GM12891 (cell line): Measurements from ENCODE around the gene MBNL2.

ENCODE experiments used
- POLR2A ChIP-seq: IDR thresholded peaks from 2 replicates; pipeline ENCODE4 v1.6.1; 2011; ENCODE audit warnings: low read depth, low read length, control low read depth
- POLR2AphosphoS5 ChIP-seq: IDR thresholded peaks from 2 replicates; pipeline ENCODE4 v1.6.1; 2011; ENCODE audit warnings: low read depth, low read length, control low read depth

- TF ChIP-seq POLR2AphosphoS5 (no peak), POLR2A (no peak)
Measured at GRCh38 chr13:97339019-97339987, 117.2 kb downstream of the MBNL2 start.
